ENCODE data around the gene LRBA.

LRBA gene

DNA sequence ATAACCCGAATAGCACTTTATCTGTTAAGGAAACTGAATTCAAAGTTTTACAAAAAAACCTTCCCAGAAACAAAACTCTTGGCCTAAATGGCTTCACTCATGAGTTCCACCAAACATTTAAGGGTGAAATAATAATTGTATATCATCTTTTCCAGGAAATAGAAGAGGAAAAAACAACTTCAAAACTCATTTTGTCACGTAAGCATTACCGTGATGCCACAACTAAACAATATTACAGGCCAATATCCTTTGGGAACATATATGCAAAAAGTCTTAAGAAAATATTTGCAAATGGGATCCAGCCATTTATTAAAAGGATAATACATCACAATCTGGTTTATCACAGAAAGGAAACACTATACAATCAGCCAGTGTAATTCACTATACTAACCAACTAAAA, 563.2 kb downstream of the LRBA start:
- DNase-seq (ENCODE audit: low read depth): no peak
- no peak overlapping the region for H3K4me3 ChIP-seq (replicated peaks; ENCODE audit: low read depth, low read length)
- TF ChIP-seq, protein P1, sequence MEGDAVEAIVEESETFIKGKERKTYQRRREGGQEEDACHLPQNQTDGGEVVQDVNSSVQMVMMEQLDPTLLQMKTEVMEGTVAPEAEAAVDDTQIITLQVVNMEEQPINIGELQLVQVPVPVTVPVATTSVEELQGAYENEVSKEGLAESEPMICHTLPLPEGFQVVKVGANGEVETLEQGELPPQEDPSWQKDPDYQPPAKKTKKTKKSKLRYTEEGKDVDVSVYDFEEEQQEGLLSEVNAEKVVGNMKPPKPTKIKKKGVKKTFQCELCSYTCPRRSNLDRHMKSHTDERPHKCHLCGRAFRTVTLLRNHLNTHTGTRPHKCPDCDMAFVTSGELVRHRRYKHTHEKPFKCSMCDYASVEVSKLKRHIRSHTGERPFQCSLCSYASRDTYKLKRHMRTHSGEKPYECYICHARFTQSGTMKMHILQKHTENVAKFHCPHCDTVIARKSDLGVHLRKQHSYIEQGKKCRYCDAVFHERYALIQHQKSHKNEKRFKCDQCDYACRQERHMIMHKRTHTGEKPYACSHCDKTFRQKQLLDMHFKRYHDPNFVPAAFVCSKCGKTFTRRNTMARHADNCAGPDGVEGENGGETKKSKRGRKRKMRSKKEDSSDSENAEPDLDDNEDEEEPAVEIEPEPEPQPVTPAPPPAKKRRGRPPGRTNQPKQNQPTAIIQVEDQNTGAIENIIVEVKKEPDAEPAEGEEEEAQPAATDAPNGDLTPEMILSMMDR (IDR thresholded peaks at IDR 0.05; ENCODE audit: low read length, missing control alignments): no peak

DNA sequence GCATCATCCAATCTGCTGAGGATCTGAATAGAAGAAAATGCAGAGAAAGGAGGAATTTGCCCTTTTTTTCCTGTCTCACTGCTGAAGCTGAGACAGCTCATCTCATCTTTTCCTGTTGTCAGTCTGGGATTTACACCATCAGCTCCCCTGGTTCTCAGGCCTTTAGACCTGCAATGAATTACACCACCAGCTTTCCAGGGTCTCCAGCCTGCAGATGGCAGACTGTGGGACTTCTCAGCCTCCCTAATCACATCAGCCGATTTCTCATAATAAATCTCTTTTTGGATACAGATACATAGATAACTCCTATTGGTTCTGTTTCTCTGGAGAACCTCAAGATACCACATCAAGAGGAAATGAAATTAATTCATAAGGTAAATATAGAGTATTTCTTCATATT, 567.7 kb downstream of the LRBA start:
- TF ChIP-seq, protein P1 (IDR thresholded peaks at IDR 0.05; ENCODE audit: low read length, missing control alignments): no peak
- no peak for DNase-seq (ENCODE audit: low read depth)
- no peak overlapping the region for H3K4me3 ChIP-seq (replicated peaks; ENCODE audit: low read depth, low read length)

DNA sequence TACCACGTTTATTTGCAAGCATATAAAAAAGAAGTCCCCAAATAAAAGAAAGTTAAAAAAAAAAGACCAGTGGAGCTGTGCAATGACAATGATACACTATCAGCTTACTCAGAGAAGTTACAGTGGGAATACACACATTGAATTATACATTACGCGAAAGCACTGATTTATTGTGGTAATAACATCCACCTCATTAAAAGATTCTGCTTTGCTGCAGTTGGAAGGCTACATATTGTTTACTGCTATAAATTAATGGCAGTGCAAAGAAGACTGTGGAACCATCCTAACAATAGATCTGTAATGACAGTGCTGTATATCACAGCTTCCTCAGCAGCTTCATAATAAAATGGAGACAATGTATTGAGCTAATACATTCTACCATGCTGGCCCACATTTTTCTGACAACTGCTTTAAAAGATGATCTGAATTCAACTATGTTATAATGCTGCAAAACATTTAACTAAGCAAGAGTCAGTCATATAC, 575.6 kb downstream of the LRBA start:
- no peak for DNase-seq (ENCODE audit: low read depth)
- TF ChIP-seq, protein P1 (IDR thresholded peaks at IDR 0.05; ENCODE audit: low read length, missing control alignments): no peak
- H3K4me3 ChIP-seq (replicated peaks; ENCODE audit: low read depth, low read length): no peak overlapping the region

DNA sequence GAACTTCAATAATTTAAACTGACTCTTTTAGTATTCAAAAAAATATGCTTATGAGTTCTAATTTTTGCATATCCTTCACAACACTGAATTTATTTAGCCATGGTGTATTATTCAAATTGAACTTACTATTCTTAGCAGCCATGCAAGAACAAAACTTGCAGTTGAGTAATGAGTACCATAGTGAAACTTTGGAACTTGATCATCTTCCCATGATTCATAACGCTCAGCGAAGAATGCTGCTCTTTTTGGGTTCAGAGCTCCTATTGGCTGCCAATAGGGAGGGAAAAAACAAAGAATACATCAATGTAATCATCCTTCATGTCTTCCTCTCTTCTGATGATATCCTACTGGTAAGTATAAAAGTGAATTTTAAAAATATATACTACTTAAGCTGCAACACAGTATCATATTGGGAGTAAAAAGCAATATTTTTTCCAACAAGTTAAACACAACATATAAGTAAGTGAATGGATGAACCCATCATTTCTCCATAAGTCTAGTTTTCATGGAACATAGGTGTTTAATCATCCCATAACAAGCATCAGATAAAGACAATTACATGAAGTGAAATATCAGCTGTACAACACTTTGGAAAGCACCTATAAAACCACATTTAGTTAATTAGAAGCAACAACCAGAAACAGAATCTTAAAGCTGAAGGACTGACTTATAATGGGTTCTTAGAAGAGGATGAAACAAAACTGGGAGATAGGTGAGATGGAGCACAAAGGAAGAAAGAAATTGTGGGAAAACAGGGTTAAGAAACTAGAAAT, 578.3 kb downstream of the LRBA start:
- TF ChIP-seq, protein P1 (IDR thresholded peaks at IDR 0.05; ENCODE audit: low read length, missing control alignments): no peak
- DNase-seq (ENCODE audit: low read depth): no peak
- H3K4me3 ChIP-seq (replicated peaks; ENCODE audit: low read depth, low read length): no peak overlapping the region

DNA sequence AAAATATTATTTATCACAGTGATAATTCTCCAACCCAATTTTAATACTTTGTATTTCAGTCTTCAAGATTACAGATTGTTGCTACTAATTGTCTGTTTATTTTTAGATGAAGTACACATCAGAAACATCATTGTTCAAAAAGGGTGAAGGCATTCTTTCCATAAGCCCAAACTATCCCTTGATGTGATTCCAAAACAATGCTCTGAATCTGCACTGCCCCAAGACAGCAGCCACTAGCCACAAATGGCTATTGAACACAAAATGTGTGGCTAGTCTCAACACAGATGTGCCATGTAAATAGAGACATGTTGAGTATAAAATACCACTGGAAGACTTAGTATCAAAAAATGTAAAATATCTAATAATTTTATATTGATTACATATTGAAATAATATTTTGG, 583.9 kb downstream of the LRBA start:
- H3K4me3 ChIP-seq (replicated peaks; ENCODE audit: low read depth, low read length): no peak overlapping the region
- no peak for DNase-seq (ENCODE audit: low read depth)
- TF ChIP-seq, protein P1 (IDR thresholded peaks at IDR 0.05; ENCODE audit: low read length, missing control alignments): no peak

DNA sequence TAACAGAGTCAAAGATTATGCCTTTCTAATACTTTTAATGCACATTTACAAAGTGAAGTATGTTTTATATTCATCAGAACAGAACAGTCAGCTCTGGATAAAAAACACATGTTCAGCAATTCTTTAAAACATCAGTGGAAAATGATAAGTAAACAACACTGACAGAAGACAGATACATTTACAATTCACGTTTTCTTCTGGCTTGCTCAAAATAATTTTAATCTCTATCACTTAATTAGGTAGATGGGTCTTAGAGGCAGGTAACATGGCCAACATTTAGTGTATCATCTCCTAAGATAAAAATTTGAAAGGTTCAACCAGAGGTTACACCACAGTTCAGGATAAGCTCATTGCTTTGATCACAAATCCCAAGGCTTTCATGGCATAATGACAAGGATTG, 589.9 kb downstream of the LRBA start:
- TF ChIP-seq, protein P1 (IDR thresholded peaks at IDR 0.05; ENCODE audit: low read length, missing control alignments): no peak
- no peak for DNase-seq (ENCODE audit: low read depth)
- no peak overlapping the region for H3K4me3 ChIP-seq (replicated peaks; ENCODE audit: low read depth, low read length)

DNA sequence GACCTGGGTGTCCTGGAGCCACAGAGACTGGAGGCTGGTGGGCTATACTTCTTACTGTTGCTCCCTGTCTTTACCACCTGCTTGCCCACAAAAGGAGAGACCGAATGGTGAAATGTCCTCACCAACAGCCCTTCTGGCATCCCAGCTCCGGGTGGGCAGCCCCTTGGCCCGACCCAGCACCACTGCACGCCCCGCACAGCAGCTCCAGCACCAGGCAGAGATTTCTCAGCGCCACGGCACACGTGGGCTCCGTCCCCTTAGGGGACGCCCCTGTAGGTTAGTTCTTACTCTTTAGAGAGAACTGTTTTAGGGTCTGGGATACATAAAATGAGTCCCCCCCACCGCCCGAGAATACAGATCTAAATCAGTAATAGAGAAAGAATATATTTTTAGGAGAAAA, 591.6 kb downstream of the LRBA start:
- DNase-seq (ENCODE audit: low read depth): no peak

More for the DNA sequence above, 591.6 kb downstream of the LRBA start:
- no peak overlapping the region for H3K4me3 ChIP-seq (replicated peaks; ENCODE audit: low read depth, low read length)
- TF ChIP-seq, protein P1 (IDR thresholded peaks at IDR 0.05; ENCODE audit: low read length, missing control alignments): no peak

Data from fibroblast of pulmonary artery (primary cell).